Thyroid gland (tissue), 4 donors: ENCODE results near the gene TSTD2. TPM values are rescaled to one million over a fixed set of nuclear protein-coding genes. Genes with fewer than 3 reads are reported as not detected.

Experiments
- DNase-seq, 2 donors: peaks; one replicate each; pipeline ENCODE4 v3.0.0-alpha.2; 2019
- H3K27ac ChIP-seq, 3 donors: fragments of 200-600 bp; sonication (generic); 1 replicate in 2 of 3; 2 replicates in 1 of 3; pipeline ENCODE4 v1.5.1; 2016 to 2019; ENCODE audit warnings: mild to moderate bottlenecking in 1 of 3, moderate library complexity in 1 of 3
- H3K27me3 ChIP-seq: fragments of 200-600 bp; sonication (generic); one replicate; pipeline ENCODE4 v1.5.1; 2019
- H3K36me3 ChIP-seq, 2 donors: fragments of 200-600 bp; sonication (generic); one replicate each; pipeline ENCODE4 v1.5.1; 2016 to 2019
- H3K4me1 ChIP-seq, 2 donors: fragments of 200-600 bp; sonication (generic); one replicate each; pipeline ENCODE4 v1.5.1; 2017 to 2019
- H3K4me3 ChIP-seq, 3 donors: fragments of 200-600 bp; sonication (generic); replicated peaks in 1 of 3; 1 replicate in 2 of 3; 2 replicates in 1 of 3; pipeline ENCODE4 v1.5.1; 2016; ENCODE audit warnings: mild to moderate bottlenecking in 1 of 3
- H3K9me3 ChIP-seq: fragments of 200-600 bp; sonication (generic); one replicate; pipeline ENCODE4 v1.5.1; 2017
- CTCF ChIP-seq, 6 experiments: fragments of 200-600 bp in 3 of 6; fragments of 450-650 bp in 3 of 6; sonication (generic) in 3 of 6; IDR thresholded peaks; one replicate each; pipeline ENCODE4 v1.5.1; 2016 to 2019; ENCODE audit warnings: antibody characterized with exemption in 6 of 6, mild to moderate bottlenecking in 2 of 6, inconsistent platforms in 1 of 6, moderate library complexity in 1 of 6
- POLR2A ChIP-seq, 2 donors: fragments of 450-650 bp; IDR thresholded peaks; one replicate each; pipeline ENCODE4 v1.6.1; 2017; ENCODE audit warnings: antibody characterized with exemption in 2 of 2, mild to moderate bottlenecking in 2 of 2, moderate library complexity in 1 of 2
- WGBS, 2 donors: methylation state at CpG; one replicate each; pipeline ENCODE4 v1.1.5; 2017; 5-methylcytosine and 5-hydroxymethylcytosine counted together
- intact Hi-C: fragments of 100-400 bp; cut with DNase I; formaldehyde crosslinking; loops from one replicate; pipeline ENCODE4 v1.15.1; 2023
- total RNA-seq, 4 donors: library from RNA; depleted of rRNA; stranded (reverse); fragments of >200 nt; gene quantifications; one replicate each; pipeline ENCODE4 v1.2.3, GENCODE V29; 2016

TSTD2 gene
- total RNA-seq, 4 donors from 2014 or later = 34.1 to 53.1 (median 34.7) TPM

- Histone ChIP-seq H3K9me3 (no peaks in the 10 kb centered on the region), H3K36me3 (no peaks in the 10 kb centered on the region), H3K4me1 (peaks cover 19 to 45% of the 10 kb centered on the region in 2 donors), H3K27ac (peak overlapping the region; percentile 96 to 98 (median 98)), H3K4me3 (peak overlapping the region; percentile 61 to 94 (median 63)), H3K27me3 (no peaks in the 10 kb centered on the region)
- TF ChIP-seq CTCF (IDR thresholded peaks at IDR 0.05) = no peak
- TF ChIP-seq POLR2A (IDR thresholded peaks at IDR 0.05) = no peak
- intact Hi-C loops = no loop called here
- WGBS, 2 donors = 1 to 2% methylated on average over 27 of the region's 27 CpGs
- DNase-seq = peak; percentile 56 to 61
Observed at GRCh38 chr9:97632248-97632984, 752 bp downstream of the TSTD2 start.

- TF ChIP-seq CTCF (IDR thresholded peaks at IDR 0.05) (no peak), POLR2A (IDR thresholded peaks at IDR 0.05) (no peak)
- Histone ChIP-seq H3K27me3 (no peaks in the 10 kb centered on the region), H3K4me3 (no peak overlapping the region), H3K36me3 (peaks cover 0 to 2% of the 10 kb centered on the region in 2 donors), H3K4me1 (peaks cover 11 to 31% of the 10 kb centered on the region in 2 donors), H3K9me3 (no peaks in the 10 kb centered on the region), H3K27ac (no peak overlapping the region)
- DNase-seq = no peak
- intact Hi-C loops = no loop called here
Observed at GRCh38 chr9:97630591-97630990, 2.6 kb downstream of the TSTD2 start.

- H3K4me3 ChIP-seq = no peak overlapping the region
- no peaks in the 10 kb centered on the region for H3K9me3 ChIP-seq
- H3K4me1 ChIP-seq = peaks cover under 1 to 17% of the 10 kb centered on the region in 2 donors
- H3K27ac ChIP-seq = no peak overlapping the region
- intact Hi-C loops = no loop called here
- no peaks in the 10 kb centered on the region for H3K27me3 ChIP-seq
- TF ChIP-seq CTCF (IDR thresholded peaks at IDR 0.05) (no peak), POLR2A (IDR thresholded peaks at IDR 0.05) (no peak)
- DNase-seq = no peak
- peaks cover 0 to 7% of the 10 kb centered on the region in 2 donors for H3K36me3 ChIP-seq
Observed at GRCh38 chr9:97629156-97629555, 4.0 kb downstream of the TSTD2 start.

- H3K27ac ChIP-seq = no peak overlapping the region
- intact Hi-C loops = no loop called here
- peaks cover 0 to 7% of the 10 kb centered on the region in 2 donors for H3K36me3 ChIP-seq
- TF ChIP-seq POLR2A (IDR thresholded peaks at IDR 0.05) (no peak), CTCF (IDR thresholded peaks at IDR 0.05) (no peak)
- 85 to 90% methylated on average over 3 of the region's 3 CpGs for WGBS, 2 donors
- DNase-seq = peak in 1 of 2 donors; percentile 16
- no peaks in the 10 kb centered on the region for H3K27me3 ChIP-seq
- no peak overlapping the region for H3K4me3 ChIP-seq
- H3K9me3 ChIP-seq = no peaks in the 10 kb centered on the region
- peaks cover 0 to 17% of the 10 kb centered on the region in 2 donors for H3K4me1 ChIP-seq
Observed at GRCh38 chr9:97628668-97629067, 4.5 kb downstream of the TSTD2 start.

GRCh38 chr9:97627624-97628023 is 5.5 kb downstream of the TSTD2 start:
- DNase-seq = no peak
- H3K9me3 ChIP-seq = no peaks in the 10 kb centered on the region
- no peak overlapping the region for H3K4me3 ChIP-seq
- no peak for TF ChIP-seq CTCF (IDR thresholded peaks at IDR 0.05)
- TF ChIP-seq POLR2A (IDR thresholded peaks at IDR 0.05) = no peak
- 85 to 87% methylated on average over 5 of the region's 5 CpGs for WGBS, 2 donors
- no peak overlapping the region for H3K27ac ChIP-seq
- peaks cover 0 to 7% of the 10 kb centered on the region in 2 donors for H3K36me3 ChIP-seq
- H3K27me3 ChIP-seq = no peaks in the 10 kb centered on the region
- intact Hi-C loops = no loop called here
- peaks cover 0 to 17% of the 10 kb centered on the region in 2 donors for H3K4me1 ChIP-seq
